ENCODE data around the gene EXOC6B.

Gene EXOC6B

DNA sequence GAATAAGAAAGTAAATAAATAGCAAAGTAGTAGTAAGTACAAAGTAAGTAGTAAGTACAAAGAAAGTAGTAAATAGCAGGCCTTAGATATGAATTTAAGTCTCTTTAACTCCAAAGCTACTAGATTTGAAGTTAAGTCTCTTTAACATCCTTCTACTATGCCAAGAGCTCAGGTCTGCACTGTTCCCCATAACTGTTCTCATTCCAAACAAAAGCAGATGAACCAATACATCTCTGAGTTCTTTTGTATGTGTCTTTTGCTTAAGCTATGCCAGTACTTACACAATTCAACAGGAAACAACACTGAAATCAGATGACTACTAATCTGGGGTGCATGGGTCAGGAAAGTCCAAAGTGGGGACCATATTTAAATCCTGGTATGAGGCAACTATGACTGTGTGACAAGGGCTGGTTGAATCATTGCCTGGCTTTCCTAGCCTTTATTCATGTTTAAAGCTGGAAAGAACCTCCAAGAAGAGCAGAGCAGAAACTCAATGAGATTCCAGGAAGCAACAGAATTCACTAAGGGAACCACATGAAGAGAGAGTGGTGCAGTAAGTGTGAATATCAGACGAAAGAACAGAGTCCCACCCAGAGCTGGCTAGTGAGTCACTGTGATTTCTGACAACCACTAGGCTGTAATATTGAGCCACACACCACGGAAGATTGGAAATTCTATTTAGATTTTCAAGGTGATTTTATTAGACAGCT lies 627.1 kb downstream of the EXOC6B start:
- DNase-seq, result no peak

GRCh38 chr2:72193723-72194122 lies 632.1 kb downstream of the EXOC6B start:
- no peak for DNase-seq

DNA sequence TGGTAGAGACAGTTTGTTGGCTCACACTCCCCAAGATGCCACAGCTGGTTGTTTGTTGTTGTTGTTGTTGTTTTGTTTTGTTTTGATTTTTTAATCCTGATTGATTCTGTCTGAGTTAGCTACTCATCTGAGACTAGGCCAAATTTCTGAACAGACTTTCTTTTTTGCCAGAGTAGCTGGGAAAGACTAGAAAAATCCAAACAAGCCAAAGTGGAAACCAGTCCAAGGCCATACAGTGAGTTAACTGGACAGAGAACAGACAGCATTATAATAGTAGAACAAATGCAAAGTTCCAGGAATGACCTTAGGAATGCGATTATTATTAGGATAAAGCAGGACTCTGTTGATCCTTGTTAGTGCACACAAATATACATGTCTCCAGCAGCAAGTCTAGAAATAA lies 634.4 kb downstream of the EXOC6B start:
- no peak for DNase-seq

DNA sequence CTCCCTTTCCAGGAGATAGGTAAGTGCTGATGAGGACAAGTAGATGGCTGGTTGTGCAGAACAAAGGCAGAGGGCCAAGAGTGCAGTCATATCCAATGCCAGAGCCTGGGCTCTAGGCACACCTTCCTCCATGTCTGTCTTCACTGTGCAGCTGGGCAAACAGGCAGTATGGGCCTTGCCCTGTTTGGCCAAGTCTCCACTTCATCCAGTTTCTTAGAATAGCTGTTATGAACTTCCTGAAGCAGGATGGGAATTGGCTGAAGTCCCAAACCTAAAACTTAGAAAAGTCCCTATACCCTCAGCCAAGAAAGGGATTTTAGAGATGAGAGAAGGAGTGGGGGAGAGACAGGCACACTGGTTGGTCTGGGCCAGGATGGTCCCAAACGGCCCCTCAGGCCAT lies 640.6 kb downstream of the EXOC6B start:
- DNase-seq, result no peak

- no peak for DNase-seq
Observed at GRCh38 chr2:72183466-72183865, 642.4 kb downstream of the EXOC6B start.

DNA sequence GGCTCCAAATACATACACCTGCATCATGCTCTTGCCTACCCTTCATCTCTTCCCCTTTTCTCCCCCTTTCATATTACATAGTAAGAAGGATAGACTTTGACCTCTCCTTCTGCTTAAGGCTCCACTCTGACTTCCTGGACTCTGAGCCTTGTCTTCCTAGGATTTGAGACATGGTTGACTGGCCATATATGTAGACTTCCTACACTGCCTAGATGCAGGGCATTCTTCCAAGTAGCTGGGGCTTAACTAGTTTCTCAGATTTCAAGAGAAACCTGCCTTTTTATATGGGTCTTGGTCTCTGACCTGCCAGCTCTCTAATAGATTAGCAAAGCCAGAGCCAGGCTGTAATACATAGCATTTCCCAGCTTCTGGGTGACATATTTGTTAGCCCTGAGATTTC lies 642.8 kb downstream of the EXOC6B start:
- DNase-seq, result no peak

- DNase-seq, result no peak
Observed at GRCh38 chr2:72182547-72182946, 643.3 kb downstream of the EXOC6B start.

DNA sequence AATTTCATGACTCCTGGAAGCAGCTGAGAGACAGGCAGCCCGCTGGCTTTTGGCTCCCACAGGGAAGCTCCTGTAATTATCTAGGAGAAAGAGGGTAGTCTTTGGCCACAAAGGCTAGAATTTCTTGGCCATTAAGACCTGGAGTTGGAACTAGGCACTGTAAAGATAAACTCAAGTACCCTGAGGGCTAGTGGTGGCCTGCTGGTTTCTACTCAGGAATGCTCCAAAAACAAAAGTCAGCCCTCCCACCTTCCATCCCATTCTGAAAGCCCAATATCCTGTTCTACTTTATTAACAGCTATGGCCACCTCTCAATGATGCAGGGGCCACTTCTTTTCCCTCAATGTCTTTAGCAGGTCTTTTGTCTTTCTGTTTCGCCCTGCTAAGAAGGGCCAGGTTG lies 644.2 kb downstream of the EXOC6B start:
- DNase-seq, result no peak

GRCh38 chr2:72180351-72180750 lies 645.5 kb downstream of the EXOC6B start:
- no peak for DNase-seq

GRCh38 chr2:72178551-72178950 lies 647.3 kb downstream of the EXOC6B start:
- DNase-seq, result no peak

- no peak for DNase-seq
Observed at GRCh38 chr2:72176281-72176680, 649.6 kb downstream of the EXOC6B start.

- DNase-seq, result no peak
Observed at GRCh38 chr2:72175636-72176035, 650.2 kb downstream of the EXOC6B start.

GRCh38 chr2:72173640-72174321 lies 652.1 kb downstream of the EXOC6B start:
- no peak for DNase-seq

GRCh38 chr2:72172478-72172877 lies 653.4 kb downstream of the EXOC6B start:
- no peak for DNase-seq

DNA sequence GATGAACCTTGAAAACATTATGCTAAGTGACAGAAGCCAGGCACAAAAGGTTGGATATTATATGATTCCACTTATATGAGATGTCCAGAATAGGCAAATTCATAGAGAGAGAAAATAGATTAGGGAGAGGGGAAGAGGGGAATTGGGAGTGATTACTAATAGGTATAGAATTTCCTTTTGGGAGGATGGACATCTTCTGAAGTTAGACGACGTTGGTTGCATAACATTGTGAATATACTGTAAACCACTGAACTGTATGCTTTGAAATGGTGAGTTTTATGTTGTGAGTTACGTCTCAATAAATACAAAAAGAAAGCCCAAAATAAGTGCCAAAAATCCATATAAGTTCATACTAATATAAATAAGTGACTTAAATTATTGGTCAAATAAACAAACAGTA lies 659.6 kb downstream of the EXOC6B start:
- DNase-seq, result no peak

DNA sequence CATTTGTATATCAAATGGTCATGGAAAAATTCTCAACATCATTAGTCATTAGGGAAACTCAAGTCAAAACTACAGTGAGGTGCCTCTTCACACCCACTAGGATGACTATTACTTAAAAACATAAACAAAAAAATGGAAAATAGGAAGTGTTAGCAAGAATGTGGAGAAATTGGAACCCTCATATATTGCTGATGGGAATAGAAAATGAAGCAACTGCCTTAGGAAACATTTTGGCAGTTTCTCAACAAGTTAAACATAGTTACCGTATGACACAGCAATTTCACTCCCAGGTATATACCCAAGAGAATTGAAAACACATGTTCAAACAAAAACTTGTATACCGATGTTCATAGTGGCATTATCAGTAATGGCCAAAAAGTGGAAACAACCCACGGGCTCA lies 660.0 kb downstream of the EXOC6B start:
- peak in 1 of 2 experiments; percentile 6 for DNase-seq

- no peak for DNase-seq
Observed at GRCh38 chr2:72162574-72162973, 663.3 kb downstream of the EXOC6B start.

DNA sequence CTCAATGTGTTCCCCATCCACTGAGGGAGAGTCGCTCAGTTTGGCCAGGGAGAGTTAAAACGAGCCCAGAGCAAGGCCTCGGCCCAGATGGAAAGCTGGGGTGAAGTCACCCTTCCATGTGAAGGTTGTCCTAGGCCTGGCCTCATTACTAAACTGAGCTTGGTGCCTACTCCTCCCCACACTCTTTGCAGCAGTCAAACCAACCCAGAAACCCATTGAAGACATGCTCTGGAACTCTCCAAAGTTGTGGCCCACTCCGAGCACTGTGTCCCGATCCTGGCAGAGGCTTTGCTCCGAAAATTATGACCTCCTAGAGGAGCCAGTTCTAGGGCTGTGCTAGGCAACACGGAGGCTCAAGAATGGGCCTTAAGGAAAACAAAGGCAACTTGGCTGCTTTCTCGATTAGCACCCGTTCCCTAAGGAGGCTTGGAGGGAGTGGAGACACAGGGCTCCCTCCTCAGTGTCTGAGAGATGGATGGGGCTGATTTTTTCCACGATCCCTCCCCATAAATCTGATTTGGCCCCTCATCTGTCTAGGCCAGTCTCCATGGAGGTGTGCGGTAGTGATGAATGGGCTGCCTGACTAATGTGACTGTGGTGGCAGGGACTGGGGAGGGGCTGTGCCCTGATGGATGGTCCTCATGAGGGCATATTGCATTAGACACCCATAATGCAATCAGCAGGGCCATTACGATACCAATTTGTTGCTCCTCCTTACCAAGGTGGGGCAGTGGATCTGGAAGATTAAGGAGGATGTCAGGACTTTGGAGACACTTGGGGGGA lies 666.4 kb downstream of the EXOC6B start:
- DNase-seq, result no peak

DNA sequence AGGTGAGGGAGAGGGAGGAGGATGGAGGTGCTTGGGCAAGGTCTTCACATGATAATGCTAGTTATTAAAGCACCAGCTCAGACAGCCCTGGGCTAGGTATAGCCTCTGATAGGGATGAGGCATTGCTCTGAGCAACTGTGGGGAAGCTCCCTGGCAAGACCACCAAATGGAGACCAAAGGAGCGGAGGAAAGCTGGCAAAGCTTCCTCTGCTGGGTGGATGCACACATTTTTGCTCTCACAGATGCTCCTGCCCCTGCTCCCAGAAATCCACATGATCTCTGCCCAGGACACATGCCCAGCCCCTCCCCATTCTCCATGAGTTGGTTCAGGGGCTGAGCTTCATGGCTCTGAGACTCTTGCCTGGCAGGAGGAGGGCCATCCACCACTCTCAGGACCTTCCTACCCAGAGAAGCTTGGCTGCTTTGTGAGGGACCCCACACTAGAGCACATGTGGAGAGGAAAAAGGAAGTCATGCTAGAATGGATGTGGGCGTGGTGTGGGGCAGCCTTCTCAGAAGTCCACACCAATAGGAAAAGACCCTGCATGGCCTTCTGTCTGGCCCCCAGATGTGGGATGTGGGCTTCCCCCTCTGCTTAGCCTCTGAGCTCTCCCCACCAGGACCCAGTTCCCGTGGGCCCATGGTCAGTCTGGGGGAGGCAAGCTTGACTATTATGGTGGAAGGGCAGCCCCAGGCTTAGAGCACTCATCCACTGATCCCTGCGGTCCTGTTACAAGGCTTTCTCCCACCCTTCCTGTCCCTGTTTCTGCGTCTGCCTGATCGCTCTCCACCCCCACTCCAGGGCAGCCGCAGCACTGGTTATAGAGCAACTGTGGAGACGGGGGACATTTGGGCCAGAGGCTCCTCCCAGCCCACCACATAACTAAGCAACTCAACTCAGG lies 667.7 kb downstream of the EXOC6B start:
- no peak for DNase-seq

- no peak for DNase-seq
Observed at GRCh38 chr2:72156872-72157271, 669.0 kb downstream of the EXOC6B start.

GRCh38 chr2:72155737-72156136 lies 670.1 kb downstream of the EXOC6B start:
- DNase-seq, result no peak

- no peak for DNase-seq
Observed at GRCh38 chr2:72155151-72155550, 670.7 kb downstream of the EXOC6B start.
